Kidney (tissue), 14 donors: ENCODE results near the gene CABP7. TPM values are rescaled to one million over a fixed set of nuclear protein-coding genes. Genes with fewer than 3 reads are reported as not detected.

Experiments used
- DNase-seq, 5 donors: peaks; one replicate each; pipeline ENCODE4 v3.0.0-alpha.2; 2013 to 2020
- FAIRE-seq: peaks from 2 replicates; lab custom pipeline; 2012; peaks lifted over from hg19 to GRCh38; lab: Jason Lieb, UNC
- H3K27ac ChIP-seq, 2 donors: one replicate each; pipeline ENCODE4 v1.7.0; 2013; ENCODE audit warnings: low read depth in 2 of 2, low read length in 2 of 2, inconsistent platforms in 1 of 2
- H3K27me3 ChIP-seq: one replicate; pipeline ENCODE4 v1.7.1; 2013; ENCODE audit warnings: low read length, inconsistent platforms; ENCODE audit not compliant: control insufficient read depth, insufficient read depth
- H3K36me3 ChIP-seq, 3 donors: one replicate each; pipeline versions ENCODE4 v1.7.0 to v1.7.1; 2013; ENCODE audit warnings: low read length in 3 of 3, control low read depth in 1 of 3, inconsistent platforms in 1 of 3; ENCODE audit not compliant: insufficient read depth in 3 of 3, control insufficient read depth in 2 of 3
- H3K4me1 ChIP-seq, 3 donors: one replicate each; pipeline versions ENCODE4 v1.7.0 to v1.7.1; 2013; ENCODE audit warnings: low read length in 3 of 3, inconsistent platforms in 1 of 3, low read depth in 1 of 3; ENCODE audit not compliant: control insufficient read depth in 2 of 3, insufficient read depth in 2 of 3
- H3K4me3 ChIP-seq, 3 donors: one replicate each; pipeline versions ENCODE4 v1.7.0 to v1.8.1; 2013; ENCODE audit warnings: low read length in 3 of 3, control low read depth in 1 of 3, inconsistent platforms in 1 of 3
- H3K9ac ChIP-seq, 3 donors: one replicate each; pipeline versions ENCODE4 v1.7.0 to v1.7.1; 2013; ENCODE audit warnings: low read length in 3 of 3, control low read depth in 1 of 3, inconsistent platforms in 1 of 3
- H3K9me3 ChIP-seq, 3 donors: one replicate each; pipeline versions ENCODE4 v1.7.0 to v1.7.1; 2013; ENCODE audit warnings: low read length in 3 of 3, control low read depth in 1 of 3, inconsistent platforms in 1 of 3; ENCODE audit not compliant: control insufficient read depth in 2 of 3, insufficient read depth in 1 of 3
- intact Hi-C: fragments of 100-400 bp; cut with DNase I; formaldehyde crosslinking; loops from one replicate; pipeline ENCODE4 v1.11.1; 2022
- polyA plus RNA-seq: library from polyadenylated mRNA; stranded (reverse); fragments of 350-450 nt; fragmentation: Illumina TruSeq; extraction: RNeasy Lipid Tissue Mini Kit (QIAGEN cat#74804); gene quantifications from one replicate; pipeline ENCODE4 v1.2.3, GENCODE V29; 2014; ENCODE audit warnings: low read depth, low replicate concordance; ENCODE audit not compliant: insufficient read depth
- total RNA-seq: library from RNA; stranded (reverse); fragmentation: NEBNext Ultra II Directional; extraction: Animal tissue kit (Norgen Biotek cat#: 25700); gene quantifications from one replicate; pipeline ENCODE4 v1.2.1, GENCODE V29; 2021
- TF ChIP-seq, protein P1 (sequence below): IDR thresholded peaks from 3 replicates; pipeline ENCODE4 v1.5.1; 2012; ENCODE audit warnings: mild to moderate bottlenecking, moderate library complexity, borderline replicate concordance; ENCODE audit not compliant: insufficient read depth; ENCODE audit errors: extremely low read depth
- donor health status: control.
- donor health status: control.
- donor health status: control.
- donor health status: control.
- donor health status: control.
- donor health status: DM: yes; HTN: yes; CAD: no.
- donor health status: Normal renal cell carcinoma (clear cell type).

The CABP7 gene
- total and polyA plus RNA-seq, 2 donors from 2014 or later = 0.06 TPM; not detected in 1

- Histone ChIP-seq H3K36me3 (peaks cover 7 to 58% (median 35%) of the 10 kb centered on the region in 3 donors), H3K4me3 (no peak overlapping the region), H3K4me1 (no peaks in the 10 kb centered on the region), H3K27ac (no peak overlapping the region), H3K9ac (no peak overlapping the region), H3K9me3 (no peaks in the 10 kb centered on the region), H3K27me3 (no peaks in the 10 kb centered on the region)
- intact Hi-C loops = no loop called here
- DNase-seq (no peak), FAIRE-seq (no peak)
- TF ChIP-seq, protein P1, sequence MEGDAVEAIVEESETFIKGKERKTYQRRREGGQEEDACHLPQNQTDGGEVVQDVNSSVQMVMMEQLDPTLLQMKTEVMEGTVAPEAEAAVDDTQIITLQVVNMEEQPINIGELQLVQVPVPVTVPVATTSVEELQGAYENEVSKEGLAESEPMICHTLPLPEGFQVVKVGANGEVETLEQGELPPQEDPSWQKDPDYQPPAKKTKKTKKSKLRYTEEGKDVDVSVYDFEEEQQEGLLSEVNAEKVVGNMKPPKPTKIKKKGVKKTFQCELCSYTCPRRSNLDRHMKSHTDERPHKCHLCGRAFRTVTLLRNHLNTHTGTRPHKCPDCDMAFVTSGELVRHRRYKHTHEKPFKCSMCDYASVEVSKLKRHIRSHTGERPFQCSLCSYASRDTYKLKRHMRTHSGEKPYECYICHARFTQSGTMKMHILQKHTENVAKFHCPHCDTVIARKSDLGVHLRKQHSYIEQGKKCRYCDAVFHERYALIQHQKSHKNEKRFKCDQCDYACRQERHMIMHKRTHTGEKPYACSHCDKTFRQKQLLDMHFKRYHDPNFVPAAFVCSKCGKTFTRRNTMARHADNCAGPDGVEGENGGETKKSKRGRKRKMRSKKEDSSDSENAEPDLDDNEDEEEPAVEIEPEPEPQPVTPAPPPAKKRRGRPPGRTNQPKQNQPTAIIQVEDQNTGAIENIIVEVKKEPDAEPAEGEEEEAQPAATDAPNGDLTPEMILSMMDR = no peak
These were observed 45.7 kb upstream of the CABP7 start for GRCh38 chr22:29674121-29674520.

GRCh38 chr22:29679316-29679715 is 40.5 kb upstream of the CABP7 start:
- Histone ChIP-seq H3K9ac (no peak overlapping the region), H3K9me3 (no peaks in the 10 kb centered on the region), H3K27ac (no peak overlapping the region), H3K4me1 (peaks cover 0 to 6% (median 0%) of the 10 kb centered on the region in 3 donors), H3K4me3 (no peak overlapping the region), H3K27me3 (no peaks in the 10 kb centered on the region), H3K36me3 (peaks cover 7 to 57% (median 33%) of the 10 kb centered on the region in 3 donors)
- FAIRE-seq (no peak), DNase-seq (no peak)
- intact Hi-C loops = no loop called here
- TF ChIP-seq, protein P1 = no peak

- TF ChIP-seq, protein P1 = no peak
- Histone ChIP-seq H3K27me3 (no peaks in the 10 kb centered on the region), H3K36me3 (peaks cover 0 to 36% (median 14%) of the 10 kb centered on the region in 3 donors), H3K4me1 (peaks cover 0 to 6% (median 0%) of the 10 kb centered on the region in 3 donors), H3K4me3 (no peak overlapping the region), H3K9ac (no peak overlapping the region), H3K27ac (no peak overlapping the region), H3K9me3 (no peaks in the 10 kb centered on the region)
- intact Hi-C loops = no loop called here
- DNase-seq (no peak), FAIRE-seq (no peak)
These were observed 36.3 kb upstream of the CABP7 start for GRCh38 chr22:29683536-29683935.

GRCh38 chr22:29684244-29684643 is 35.6 kb upstream of the CABP7 start:
- Histone ChIP-seq H3K36me3 (peaks cover 0 to 36% (median 11%) of the 10 kb centered on the region in 3 donors), H3K9ac (no peak overlapping the region), H3K9me3 (no peaks in the 10 kb centered on the region), H3K4me3 (no peak overlapping the region), H3K27me3 (no peaks in the 10 kb centered on the region), H3K4me1 (peaks cover 0 to 6% (median 0%) of the 10 kb centered on the region in 3 donors), H3K27ac (no peak overlapping the region)
- FAIRE-seq = no peak
- TF ChIP-seq, protein P1 = no peak
- intact Hi-C loops = no loop called here
- no peak for DNase-seq
